HEK293 (cell line): ENCODE results near the gene LRRC49.

ENCODE experiments used
- CTCF ChIA-PET: fragments of 350-600 bp; formaldehyde crosslinking; extraction: SDS; loops from one replicate; lab custom pipeline; 2021; ENCODE audit warnings: antibody characterized with exemption; lab: Yijun Ruan, JAX
- POLR2A ChIA-PET: fragments of 300-600 bp; formaldehyde crosslinking; extraction: SDS; loops from one replicate; lab custom pipeline; 2020; ENCODE audit warnings: antibody characterized with exemption, inconsistent platforms; lab: Yijun Ruan, JAX
- H3K27ac ChIP-seq: fragments of 200-500 bp; sonication (Bioruptor generic); 2 replicates; pipeline ENCODE4 v1.5.1; 2014; ENCODE audit warnings: low read depth, low read length, control low read depth, inconsistent platforms; ENCODE audit errors: extremely low read depth
- H3K36me3 ChIP-seq, 2 experiments: fragments of 200-500 bp in 1 of 2; sonication (Bioruptor generic) in 1 of 2; 1 replicate in 1 of 2; 2 replicates in 1 of 2; pipeline ENCODE4 v1.5.1; 2014 to 2017; ENCODE audit warnings: inconsistent platforms in 2 of 2, low read length in 2 of 2; ENCODE audit not compliant: control insufficient read depth in 2 of 2, insufficient read depth in 1 of 2
- H3K4me1 ChIP-seq: fragments of 200-500 bp; sonication (Bioruptor generic); 2 replicates; pipeline ENCODE4 v1.5.1; 2014; ENCODE audit warnings: mild to moderate bottlenecking, low read length, inconsistent platforms; ENCODE audit not compliant: control insufficient read depth, insufficient read depth
- H3K4me3 ChIP-seq: 2 replicates; pipeline ENCODE4 v1.5.1; 2011; ENCODE audit warnings: low read depth, mild to moderate bottlenecking, control low read depth, low read length, moderate library complexity
- H3K9me3 ChIP-seq: fragments of 200-500 bp; sonication (Bioruptor generic); 2 replicates; pipeline ENCODE4 v1.5.1; 2014; ENCODE audit warnings: low read depth, low read length, inconsistent platforms; ENCODE audit not compliant: control insufficient read depth, insufficient read depth
- BCL11B ChIP-seq: fragments of 450-650 bp; formaldehyde crosslinking; IDR thresholded peaks from 2 replicates; pipeline ENCODE4 v1.5.1; 2016; ENCODE audit warnings: low read depth, missing biosample characterization, missing genetic modification characterization
- KLF7 ChIP-seq: fragments of 450-650 bp; formaldehyde crosslinking; IDR thresholded peaks from 2 replicates; pipeline ENCODE4 v1.5.1; 2016; ENCODE audit warnings: missing biosample characterization, missing genetic modification characterization, borderline replicate concordance
- SCRT1 ChIP-seq: fragments of 450-650 bp; formaldehyde crosslinking; IDR thresholded peaks from 2 replicates; pipeline ENCODE4 v1.5.1; 2016; ENCODE audit warnings: missing biosample characterization, missing genetic modification characterization, borderline replicate concordance
- SP2 ChIP-seq: fragments of 450-650 bp; formaldehyde crosslinking; IDR thresholded peaks from 2 replicates; pipeline ENCODE4 v1.5.1; 2016; ENCODE audit warnings: missing biosample characterization, missing genetic modification characterization
- ZBTB21 ChIP-seq: fragments of 450-650 bp; formaldehyde crosslinking; IDR thresholded peaks from 2 replicates; pipeline ENCODE4 v1.5.1; 2017; ENCODE audit warnings: missing biosample characterization, missing genetic modification characterization
- ZEB2 ChIP-seq: fragments of 450-650 bp; formaldehyde crosslinking; IDR thresholded peaks from 2 replicates; pipeline ENCODE4 v1.5.1; 2016; ENCODE audit warnings: missing biosample characterization, missing genetic modification characterization
- ZFHX2 ChIP-seq: fragments of 450-650 bp; formaldehyde crosslinking; conservative IDR thresholded peaks from 2 replicates; pipeline ENCODE4 v1.5.1; 2016; ENCODE audit warnings: missing biosample characterization, missing genetic modification characterization
- ZFP3 ChIP-seq: fragments of 450-650 bp; formaldehyde crosslinking; IDR thresholded peaks from 2 replicates; pipeline ENCODE4 v1.5.1; 2016; ENCODE audit warnings: low read depth, missing biosample characterization, missing genetic modification characterization
- ZNF133 ChIP-seq: fragments of 450-650 bp; formaldehyde crosslinking; IDR thresholded peaks from 2 replicates; pipeline ENCODE4 v1.5.1; 2016; ENCODE audit warnings: missing biosample characterization, missing genetic modification characterization
- ZNF140 ChIP-seq: fragments of 450-650 bp; formaldehyde crosslinking; IDR thresholded peaks from 2 replicates; pipeline ENCODE4 v1.5.1; 2016; ENCODE audit warnings: missing biosample characterization, missing genetic modification characterization
- ZNF157 ChIP-seq: fragments of 450-650 bp; formaldehyde crosslinking; IDR thresholded peaks from 2 replicates; pipeline ENCODE4 v1.5.1; 2016; ENCODE audit warnings: missing biosample characterization, missing genetic modification characterization
- ZNF202 ChIP-seq: fragments of 450-650 bp; formaldehyde crosslinking; IDR thresholded peaks from 2 replicates; pipeline ENCODE4 v1.5.1; 2016; ENCODE audit warnings: missing biosample characterization, missing genetic modification characterization, borderline replicate concordance
- ZNF239 ChIP-seq: fragments of 450-650 bp; formaldehyde crosslinking; IDR thresholded peaks from 2 replicates; pipeline ENCODE4 v1.5.1; 2016; ENCODE audit warnings: missing biosample characterization, missing genetic modification characterization
- ZNF248 ChIP-seq: fragments of 450-650 bp; formaldehyde crosslinking; IDR thresholded peaks from 2 replicates; pipeline ENCODE4 v1.5.1; 2017; ENCODE audit warnings: missing biosample characterization, missing genetic modification characterization
- ZNF37A ChIP-seq: fragments of 450-650 bp; IDR thresholded peaks from 2 replicates; pipeline ENCODE4 v1.5.1; 2018; ENCODE audit warnings: missing biosample characterization, missing genetic modification characterization
- ZNF501 ChIP-seq: fragments of 450-650 bp; formaldehyde crosslinking; IDR thresholded peaks from 2 replicates; pipeline ENCODE4 v1.5.1; 2016; ENCODE audit warnings: missing biosample characterization, missing genetic modification characterization
- ZNF544 ChIP-seq: fragments of 450-650 bp; formaldehyde crosslinking; IDR thresholded peaks from 2 replicates; pipeline ENCODE4 v1.5.0; 2017; ENCODE audit warnings: missing biosample characterization, missing genetic modification characterization
- ZNF664 ChIP-seq: fragments of 450-650 bp; formaldehyde crosslinking; IDR thresholded peaks from 2 replicates; pipeline ENCODE4 v1.5.1; 2016; ENCODE audit warnings: missing biosample characterization, missing genetic modification characterization
- ZNF670 ChIP-seq: fragments of 450-650 bp; formaldehyde crosslinking; IDR thresholded peaks from 2 replicates; pipeline ENCODE4 v1.5.1; 2016; ENCODE audit warnings: missing biosample characterization, missing genetic modification characterization, low read depth
- ZNF768 ChIP-seq: fragments of 450-650 bp; formaldehyde crosslinking; IDR thresholded peaks from 2 replicates; pipeline ENCODE4 v1.5.1; 2018; ENCODE audit warnings: missing biosample characterization, mild to moderate bottlenecking, missing genetic modification characterization
- ZNF830 ChIP-seq: fragments of 450-650 bp; IDR thresholded peaks from 2 replicates; pipeline ENCODE4 v1.5.0; 2018; ENCODE audit warnings: missing biosample characterization, missing genetic modification characterization, low read depth, mild to moderate bottlenecking, moderate library complexity
- TF ChIP-seq, protein P1 (sequence below): fragments of 450-650 bp; formaldehyde crosslinking; IDR thresholded peaks from 2 replicates; pipeline ENCODE4 v1.5.1; 2017; ENCODE audit warnings: missing biosample characterization, missing genetic modification characterization
- TF ChIP-seq, protein P2 (sequence below): fragments of 450-650 bp; formaldehyde crosslinking; IDR thresholded peaks from 2 replicates; pipeline ENCODE4 v1.5.1; 2016; ENCODE audit warnings: missing biosample characterization, missing genetic modification characterization
- TF ChIP-seq, protein P3 (sequence below): fragments of 450-650 bp; formaldehyde crosslinking; IDR thresholded peaks from 2 replicates; pipeline ENCODE4 v1.5.1; 2016; ENCODE audit warnings: missing biosample characterization, missing genetic modification characterization

The LRRC49 gene

DNA sequence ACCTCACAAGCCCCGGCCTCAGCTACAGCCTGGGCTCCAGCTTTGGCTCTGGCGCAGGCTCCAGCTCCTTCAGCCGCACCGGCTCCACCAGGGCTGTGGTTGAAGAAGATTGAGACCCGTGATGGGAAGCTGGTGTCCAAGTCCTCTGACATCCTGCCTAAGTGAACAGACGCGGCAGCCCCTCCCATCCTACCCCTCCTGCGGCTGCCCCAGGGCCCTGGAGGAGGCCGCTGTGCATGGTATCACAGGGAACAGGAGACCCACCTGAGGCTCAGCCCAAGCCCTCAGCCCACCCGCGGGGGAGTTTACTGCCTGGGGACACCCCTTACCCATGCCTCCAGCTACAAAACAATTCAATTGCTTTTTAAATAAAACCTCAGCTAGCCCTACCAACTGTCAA lies 32.6 kb upstream of the LRRC49 start:
- Histone ChIP-seq H3K36me3 (no peaks in the 10 kb centered on the region), H3K9me3 (no peaks in the 10 kb centered on the region), H3K27ac (no peak overlapping the region), H3K4me3 (no peak overlapping the region)
- ChIA-PET CTCF (interaction anchor here (0.6 to 2.0 kb wide), 4 partner anchors 10 to 92 kb away, joined by 3 to 11 read pairs (median 6); no protein-coding TSS in a partner anchor), POLR2A (no interaction called here)
- TF ChIP-seq, protein P1, sequence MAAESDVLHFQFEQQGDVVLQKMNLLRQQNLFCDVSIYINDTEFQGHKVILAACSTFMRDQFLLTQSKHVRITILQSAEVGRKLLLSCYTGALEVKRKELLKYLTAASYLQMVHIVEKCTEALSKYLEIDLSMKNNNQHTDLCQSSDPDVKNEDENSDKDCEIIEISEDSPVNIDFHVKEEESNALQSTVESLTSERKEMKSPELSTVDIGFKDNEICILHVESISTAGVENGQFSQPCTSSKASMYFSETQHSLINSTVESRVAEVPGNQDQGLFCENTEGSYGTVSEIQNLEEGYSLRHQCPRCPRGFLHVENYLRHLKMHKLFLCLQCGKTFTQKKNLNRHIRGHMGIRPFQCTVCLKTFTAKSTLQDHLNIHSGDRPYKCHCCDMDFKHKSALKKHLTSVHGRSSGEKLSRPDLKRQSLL (tag by site-specific recombination), result 0 out of 2 replicates have a peak, but pooled peaks have one; percentile 40
- no peak for TF ChIP-seq SP2 (tag by site-specific recombination)
- TF ChIP-seq, all 188 proteins: peak for 1
- no peaks in the 10 kb centered on the region; the same call in 1 of the 2 replicates for H3K4me1 ChIP-seq

DNA sequence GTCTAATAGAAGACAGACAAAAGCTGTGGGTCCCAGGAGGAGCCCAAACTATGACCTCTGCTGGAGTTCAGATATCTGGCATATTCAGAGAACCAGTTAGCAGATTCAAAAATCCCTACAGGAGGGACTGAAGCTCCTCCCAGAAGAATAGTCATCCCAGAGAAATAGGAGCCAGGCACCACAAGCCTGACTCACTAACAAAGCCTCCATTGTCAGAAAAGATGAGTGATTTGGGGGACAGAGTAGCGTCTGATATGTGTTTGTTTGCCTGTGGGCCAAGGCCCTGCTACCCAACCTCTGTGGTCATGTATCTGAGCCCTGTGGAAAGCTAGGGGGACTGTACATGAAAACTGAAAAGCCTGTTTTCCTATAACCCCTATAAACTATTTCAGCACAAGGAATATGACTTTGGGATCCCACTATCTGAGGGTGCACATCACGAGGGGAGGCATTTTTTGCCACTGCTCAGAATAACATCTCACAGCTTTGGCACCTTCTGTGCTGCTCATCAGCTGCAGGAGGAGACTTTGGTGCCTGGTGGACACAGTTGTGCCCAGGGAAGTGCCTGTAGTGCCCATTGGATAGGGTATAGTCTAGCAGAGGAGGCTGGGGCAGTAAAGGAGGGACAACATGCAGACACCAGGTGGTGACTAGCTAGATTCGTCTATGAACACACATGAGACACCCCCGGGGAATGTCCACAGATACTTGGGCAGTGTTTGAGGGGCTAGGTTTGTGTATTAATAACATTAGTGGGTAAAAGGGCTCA lies 29.0 kb upstream of the LRRC49 start:
- Histone ChIP-seq H3K36me3 (no peaks in the 10 kb centered on the region), H3K27ac (no peak overlapping the region), H3K4me3 (no peak overlapping the region), H3K4me1 (no peaks in the 10 kb centered on the region; the same call in 1 of the 2 replicates), H3K9me3 (no peaks in the 10 kb centered on the region)
- TF ChIP-seq ZNF202 (tag by site-specific recombination) (no peak), ZFP3 (tag by site-specific recombination) (no peak), KLF7 (no peak)
- ChIA-PET POLR2A (interaction anchor here (0.6 to 1.2 kb wide), 2 partner anchors 10 to 51 kb away, joined by 4 to 5 read pairs; partner anchors contain the start of gene LARP6), CTCF (interaction anchor here (0.6 to 2.3 kb wide), 7 partner anchors 9 to 45 kb away, joined by 3 to 17 read pairs (median 3); partner anchors contain the start of gene LARP6)

DNA sequence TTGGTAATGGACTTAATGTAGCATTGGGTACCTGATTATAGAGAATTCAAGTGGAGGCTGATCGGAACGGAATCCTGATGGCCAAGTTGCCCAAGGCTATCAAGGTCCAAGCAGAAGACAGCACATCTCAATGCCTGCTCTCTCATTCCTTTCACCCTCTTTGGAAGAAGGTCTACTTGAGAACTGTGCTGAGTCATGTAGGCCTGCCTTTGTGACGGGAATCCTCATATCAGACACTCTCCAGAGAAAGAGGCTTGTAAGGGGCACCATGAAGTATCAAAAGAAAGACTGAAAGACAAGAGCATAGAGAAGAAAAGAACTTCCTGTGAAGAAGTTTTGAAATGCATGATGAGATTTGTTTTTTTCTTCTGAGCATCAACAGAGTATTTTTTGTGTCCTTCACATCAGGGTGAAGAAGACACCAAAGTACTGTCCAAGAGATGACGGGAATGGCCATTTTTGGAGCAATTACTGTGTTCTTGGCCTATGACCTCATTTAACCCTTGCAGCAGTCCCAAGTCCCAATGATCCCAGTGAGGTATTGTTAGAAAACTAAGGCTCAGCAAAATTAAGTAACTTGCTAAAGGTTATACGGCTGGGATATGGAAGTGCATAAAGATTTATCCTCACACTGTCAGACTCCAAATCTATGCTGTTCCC lies 25.5 kb upstream of the LRRC49 start:
- CTCF ChIA-PET, result interaction anchor here (1.1 kb wide), 1 partner anchor 8 kb away, joined by 6 read pairs; no protein-coding TSS in a partner anchor
- Histone ChIP-seq H3K4me3 (no peak overlapping the region), H3K36me3 (no peaks in the 10 kb centered on the region), H3K27ac (no peak overlapping the region), H3K4me1 (peaks cover 8% of the 10 kb centered on the region), H3K9me3 (no peaks in the 10 kb centered on the region)
- POLR2A ChIA-PET, result no interaction called here
- TF ChIP-seq ZNF544 (tag by site-specific recombination), result no peak
- no peak for TF ChIP-seq ZNF157 (tag by site-specific recombination)
- TF ChIP-seq, protein P2, sequence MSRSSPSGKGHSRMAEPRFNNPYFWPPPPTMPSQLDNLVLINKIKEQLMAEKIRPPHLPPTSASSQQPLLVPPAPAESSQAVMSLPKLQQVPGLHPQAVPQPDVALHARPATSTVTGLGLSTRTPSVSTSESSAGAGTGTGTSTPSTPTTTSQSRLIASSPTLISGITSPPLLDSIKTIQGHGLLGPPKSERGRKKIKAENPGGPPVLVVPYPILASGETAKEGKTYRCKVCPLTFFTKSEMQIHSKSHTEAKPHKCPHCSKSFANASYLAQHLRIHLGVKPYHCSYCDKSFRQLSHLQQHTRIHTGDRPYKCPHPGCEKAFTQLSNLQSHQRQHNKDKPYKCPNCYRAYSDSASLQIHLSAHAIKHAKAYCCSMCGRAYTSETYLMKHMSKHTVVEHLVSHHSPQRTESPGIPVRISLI, result no peak
- TF ChIP-seq ZNF830 (tag by site-specific recombination), result no peak
- no peak for TF ChIP-seq ZNF202 (tag by site-specific recombination)
- no peak for TF ChIP-seq ZFHX2 (tag by site-specific recombination)
- TF ChIP-seq ZEB2, result no peak
- TF ChIP-seq ZNF140 (tag by site-specific recombination), result no peak
- TF ChIP-seq ZNF37A (tag by site-specific recombination), result no peak
- TF ChIP-seq ZNF664, result no peak
- no peak for TF ChIP-seq ZNF133 (tag by site-specific recombination)
- no peak for TF ChIP-seq ZNF239
- TF ChIP-seq BCL11B (tag by site-specific recombination), result no peak
- TF ChIP-seq SCRT1 (tag by site-specific recombination), result no peak
- no peak for TF ChIP-seq ZBTB21 (tag by site-specific recombination)
- TF ChIP-seq ZNF501 (tag by site-specific recombination), result no peak
- TF ChIP-seq ZNF670 (tag by site-specific recombination), result no peak
- TF ChIP-seq ZNF248 (tag by site-specific recombination), result no peak
- TF ChIP-seq, protein P3, sequence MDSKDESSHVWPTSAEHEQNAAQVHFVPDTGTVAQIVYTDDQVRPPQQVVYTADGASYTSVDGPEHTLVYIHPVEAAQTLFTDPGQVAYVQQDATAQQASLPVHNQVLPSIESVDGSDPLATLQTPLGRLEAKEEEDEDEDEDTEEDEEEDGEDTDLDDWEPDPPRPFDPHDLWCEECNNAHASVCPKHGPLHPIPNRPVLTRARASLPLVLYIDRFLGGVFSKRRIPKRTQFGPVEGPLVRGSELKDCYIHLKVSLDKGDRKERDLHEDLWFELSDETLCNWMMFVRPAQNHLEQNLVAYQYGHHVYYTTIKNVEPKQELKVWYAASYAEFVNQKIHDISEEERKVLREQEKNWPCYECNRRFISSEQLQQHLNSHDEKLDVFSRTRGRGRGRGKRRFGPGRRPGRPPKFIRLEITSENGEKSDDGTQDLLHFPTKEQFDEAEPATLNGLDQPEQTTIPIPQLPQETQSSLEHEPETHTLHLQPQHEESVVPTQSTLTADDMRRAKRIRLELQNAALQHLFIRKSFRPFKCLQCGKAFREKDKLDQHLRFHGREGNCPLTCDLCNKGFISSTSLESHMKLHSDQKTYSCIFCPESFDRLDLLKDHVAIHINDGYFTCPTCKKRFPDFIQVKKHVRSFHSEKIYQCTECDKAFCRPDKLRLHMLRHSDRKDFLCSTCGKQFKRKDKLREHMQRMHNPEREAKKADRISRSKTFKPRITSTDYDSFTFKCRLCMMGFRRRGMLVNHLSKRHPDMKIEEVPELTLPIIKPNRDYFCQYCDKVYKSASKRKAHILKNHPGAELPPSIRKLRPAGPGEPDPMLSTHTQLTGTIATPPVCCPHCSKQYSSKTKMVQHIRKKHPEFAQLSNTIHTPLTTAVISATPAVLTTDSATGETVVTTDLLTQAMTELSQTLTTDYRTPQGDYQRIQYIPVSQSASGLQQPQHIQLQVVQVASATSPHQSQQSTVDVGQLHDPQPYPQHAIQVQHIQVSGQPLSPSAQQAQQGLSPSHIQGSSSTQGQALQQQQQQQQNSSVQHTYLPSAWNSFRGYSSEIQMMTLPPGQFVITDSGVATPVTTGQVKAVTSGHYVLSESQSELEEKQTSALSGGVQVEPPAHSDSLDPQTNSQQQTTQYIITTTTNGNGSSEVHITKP (tag by site-specific recombination), result no peak
- no peak for TF ChIP-seq ZNF768 (tag by site-specific recombination)
